Measurements from ENCODE around the gene BFAR. TPM values are rescaled to one million over a fixed set of nuclear protein-coding genes. Genes with fewer than 3 reads are reported as not detected.
"Not testable (repeated sequence)": the region's sequence is repeated elsewhere in the genome, so short reads cannot be mapped to it uniquely, and the experiment has no call there.

BFAR gene
- total RNA-seq, 2 donors from 2014 or later, result 64.8 to 65.9 TPM

GRCh38 chr16:14678748-14679497 lies 46.2 kb downstream of the BFAR start:
- DNase-seq (no peak), ATAC-seq (no peak)
- intact Hi-C loops (cut with DNase I, micrococcal nuclease), result no loop called here

- DNase-seq; intact Hi-C loops (cut with DNase I, micrococcal nuclease); ATAC-seq: not testable (repeated sequence)
Observed at GRCh38 chr16:14680396-14680795, 47.6 kb downstream of the BFAR start.

GRCh38 chr16:14681115-14681514 lies 48.4 kb downstream of the BFAR start:
- DNase-seq (no peak), ATAC-seq (no peak)
- intact Hi-C loops (cut with DNase I, micrococcal nuclease), result no loop called here

- no peak for ATAC-seq
- no peak for DNase-seq
- intact Hi-C loops (cut with DNase I, micrococcal nuclease), result no loop called here
Observed at GRCh38 chr16:14682121-14682520, 49.4 kb downstream of the BFAR start.

- DNase-seq; ATAC-seq; intact Hi-C loops (cut with DNase I, micrococcal nuclease): not testable (repeated sequence)
Observed at GRCh38 chr16:14685870-14686793, 53.4 kb downstream of the BFAR start.

GRCh38 chr16:14694129-14694528 lies 61.4 kb downstream of the BFAR start, which contains the start of gene PLA2G10:
Gene PLA2G10, minus strand, starts transcription at chr16:14694308. Its CDS starts 79 bp downstream, at chr16:14694229.
- DNase-seq; intact Hi-C loops (cut with DNase I, micrococcal nuclease): not testable (repeated sequence)
- peak; percentile 94 for ATAC-seq

- intact Hi-C loops (cut with DNase I, micrococcal nuclease), result not testable (repeated sequence)
- ATAC-seq, result peak; percentile 50
Observed at GRCh38 chr16:14701859-14702258, 69.1 kb downstream of the BFAR start.

GRCh38 chr16:14702672-14703071 lies 69.9 kb downstream of the BFAR start:
- intact Hi-C loops (cut with DNase I, micrococcal nuclease); DNase-seq: not testable (repeated sequence)
- ATAC-seq, result peak; percentile 70

More at GRCh38 chr16:14701859-14702258, 69.1 kb downstream of the BFAR start:
- not testable (repeated sequence) for DNase-seq

- intact Hi-C loops (cut with DNase I, micrococcal nuclease); DNase-seq: not testable (repeated sequence)
- ATAC-seq, result peak; percentile 90
Observed at GRCh38 chr16:14703156-14704011, 70.6 kb downstream of the BFAR start, which contains the start of gene NPIPA3. Gene NPIPA3, plus strand, starts transcription at chr16:14703411. Its CDS starts 5,533 bp downstream, at chr16:14708944.

Other genes starting within 250 kb of the BFAR start
- 10 to 100 TPM; 24.3 to 29.8 TPM for gene PARN, start 2.7 kb upstream of the BFAR start, total RNA-seq
- 10 to 100 TPM; 39.1 to 56.7 TPM for gene PLA2G10, start 61.4 kb downstream of the BFAR start, total RNA-seq
- gene NPIPA3, start 70.5 kb downstream of the BFAR start, total RNA-seq, result 1 to 10 TPM in 1 of 2 donors, not detected in 1; 2.5 TPM
- gene NPIPA2, start 109.6 kb downstream of the BFAR start, total RNA-seq, result 1 to 10 TPM in 1 of 2 donors, under 1 TPM in 1; 0.28 to 2.8 TPM
- 10 to 100 TPM; 82.1 to 85.3 TPM for gene NOMO1, start 200.8 kb downstream of the BFAR start, total RNA-seq

All from left colon (tissue), 2 donors.